Upper lobe of left lung (tissue), 4 donors: ENCODE measurements around the gene ELK4.

Source experiments
- CTCF ChIP-seq, 6 experiments: fragments of 450-650 bp in 4 of 6; fragments of 200-600 bp in 2 of 6; sonication (generic) in 2 of 6; IDR thresholded peaks; one replicate each; pipeline ENCODE4 v1.5.1; 2016 to 2019; ENCODE audit warnings: antibody characterized with exemption in 6 of 6
- EP300 ChIP-seq, 4 donors: sonication (generic); formaldehyde crosslinking; IDR thresholded peaks; one replicate each; pipeline ENCODE4 v1.5.1; 2017; ENCODE audit warnings: antibody characterized with exemption in 4 of 4, control low read depth in 2 of 4
- POLR2A ChIP-seq, 4 donors: fragments of 450-650 bp; IDR thresholded peaks; one replicate each; pipeline ENCODE4 v1.5.1; 2016 to 2017; ENCODE audit warnings: antibody characterized with exemption in 4 of 4, mild to moderate bottlenecking in 2 of 4
- POLR2AphosphoS5 ChIP-seq, 2 donors: sonication (generic); formaldehyde crosslinking; IDR thresholded peaks; one replicate each; pipeline ENCODE4 v1.5.1; 2017; ENCODE audit warnings: antibody characterized with exemption in 2 of 2

GRCh38 chr1:205577874-205578658, 53.7 kb downstream of the ELK4 start:
- no peak for TF ChIP-seq CTCF (IDR thresholded peaks at IDR 0.05)
- no peak for TF ChIP-seq EP300 (IDR thresholded peaks at IDR 0.05)
- no peak for TF ChIP-seq POLR2AphosphoS5 (IDR thresholded peaks at IDR 0.05)
- no peak for TF ChIP-seq POLR2A (IDR thresholded peaks at IDR 0.05)
